ENCODE results near the gene CAND2.
A peak's percentile ranks its signal among the peaks of the same experiment; 100 is the strongest.

CAND2 gene

GRCh38 chr3:12796171-12797123 lies at the start of gene CAND2:
Gene CAND2, plus strand, starts transcription at chr3:12796680. Its CDS starts 41 bp downstream, at chr3:12796721.
- peak; percentile 33 for DNase-seq (ENCODE audit: low read depth)

- no peak for DNase-seq (ENCODE audit: low read depth)
Measured at GRCh38 chr3:12748477-12748876, 48.0 kb upstream of the CAND2 start.

- DNase-seq (ENCODE audit: low read depth): no peak
Measured at GRCh38 chr3:12750223-12750622, 46.3 kb upstream of the CAND2 start.

- peak; percentile 28 for DNase-seq (ENCODE audit: low read depth)
Measured at GRCh38 chr3:12750658-12751071, 45.8 kb upstream of the CAND2 start.

- DNase-seq (ENCODE audit: low read depth): no peak
Measured at GRCh38 chr3:12751571-12751970, 44.9 kb upstream of the CAND2 start.

GRCh38 chr3:12752102-12752501 lies 44.4 kb upstream of the CAND2 start:
- DNase-seq (ENCODE audit: low read depth): no peak

- no peak for DNase-seq (ENCODE audit: low read depth)
Measured at GRCh38 chr3:12752809-12753208, 43.7 kb upstream of the CAND2 start.

GRCh38 chr3:12753275-12754028 lies 43.0 kb upstream of the CAND2 start:
- DNase-seq (ENCODE audit: low read depth): no peak

GRCh38 chr3:12754313-12754712 lies 42.2 kb upstream of the CAND2 start:
- DNase-seq (ENCODE audit: low read depth): no peak

GRCh38 chr3:12755754-12756153 lies 40.7 kb upstream of the CAND2 start:
- DNase-seq (ENCODE audit: low read depth): no peak

- no peak for DNase-seq (ENCODE audit: low read depth)
Measured at GRCh38 chr3:12756175-12756574, 40.3 kb upstream of the CAND2 start.

GRCh38 chr3:12756635-12757034 lies 39.8 kb upstream of the CAND2 start:
- no peak for DNase-seq (ENCODE audit: low read depth)

GRCh38 chr3:12758025-12758781 lies 38.3 kb upstream of the CAND2 start:
- no peak for DNase-seq (ENCODE audit: low read depth)

GRCh38 chr3:12759097-12759679 lies 37.3 kb upstream of the CAND2 start, which contains the start of gene TMEM40:
Gene TMEM40, minus strand, starts transcription at chr3:12759259. Its CDS starts 9,427 bp downstream, at chr3:12749832.
- DNase-seq (ENCODE audit: low read depth): no peak

- DNase-seq (ENCODE audit: low read depth): no peak
Measured at GRCh38 chr3:12759693-12760565, 36.6 kb upstream of the CAND2 start.

- no peak for DNase-seq (ENCODE audit: low read depth)
Measured at GRCh38 chr3:12764171-12764776, 32.2 kb upstream of the CAND2 start.

GRCh38 chr3:12766541-12766940 lies 29.9 kb upstream of the CAND2 start:
- DNase-seq (ENCODE audit: low read depth): no peak

GRCh38 chr3:12768579-12769527 lies 27.6 kb upstream of the CAND2 start:
- DNase-seq (ENCODE audit: low read depth): no peak

- no peak for DNase-seq (ENCODE audit: low read depth)
Measured at GRCh38 chr3:12769761-12770160, 26.7 kb upstream of the CAND2 start.
